ENCODE results near the gene TCAP.

DNA sequence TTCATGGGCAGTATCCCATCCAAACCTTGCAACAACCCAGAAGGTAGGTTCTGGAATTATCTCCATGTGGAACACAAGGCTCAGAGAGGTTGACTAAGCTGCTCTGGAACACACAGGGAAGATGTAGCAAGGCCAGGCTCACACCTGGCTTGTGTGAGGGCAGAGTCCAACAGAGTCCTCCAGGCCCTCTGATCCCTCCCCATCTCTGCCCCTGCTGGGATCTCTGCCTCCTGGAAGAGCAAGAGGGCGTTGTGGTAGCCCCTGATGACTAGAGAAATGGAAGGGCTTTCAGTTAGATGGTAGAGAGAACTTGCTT lies 45.4 kb upstream of the TCAP start:
- TF ChIP-seq, protein P1, sequence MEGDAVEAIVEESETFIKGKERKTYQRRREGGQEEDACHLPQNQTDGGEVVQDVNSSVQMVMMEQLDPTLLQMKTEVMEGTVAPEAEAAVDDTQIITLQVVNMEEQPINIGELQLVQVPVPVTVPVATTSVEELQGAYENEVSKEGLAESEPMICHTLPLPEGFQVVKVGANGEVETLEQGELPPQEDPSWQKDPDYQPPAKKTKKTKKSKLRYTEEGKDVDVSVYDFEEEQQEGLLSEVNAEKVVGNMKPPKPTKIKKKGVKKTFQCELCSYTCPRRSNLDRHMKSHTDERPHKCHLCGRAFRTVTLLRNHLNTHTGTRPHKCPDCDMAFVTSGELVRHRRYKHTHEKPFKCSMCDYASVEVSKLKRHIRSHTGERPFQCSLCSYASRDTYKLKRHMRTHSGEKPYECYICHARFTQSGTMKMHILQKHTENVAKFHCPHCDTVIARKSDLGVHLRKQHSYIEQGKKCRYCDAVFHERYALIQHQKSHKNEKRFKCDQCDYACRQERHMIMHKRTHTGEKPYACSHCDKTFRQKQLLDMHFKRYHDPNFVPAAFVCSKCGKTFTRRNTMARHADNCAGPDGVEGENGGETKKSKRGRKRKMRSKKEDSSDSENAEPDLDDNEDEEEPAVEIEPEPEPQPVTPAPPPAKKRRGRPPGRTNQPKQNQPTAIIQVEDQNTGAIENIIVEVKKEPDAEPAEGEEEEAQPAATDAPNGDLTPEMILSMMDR (conservative IDR thresholded peaks at IDR 0.05 in 1 of 2, IDR thresholded peaks at IDR 0.05 in 1 of 2; ENCODE audit: extremely low read depth in 1 of 2, insufficient read depth in 1 of 2, low read depth in 1 of 2, low read length in 2 of 2), result no peak
- TF ChIP-seq EZH2 (IDR thresholded peaks at IDR 0.05; ENCODE audit: borderline replicate concordance, low read length), result no peak

Data from mammary epithelial cell (primary cell).